Upper lobe of left lung (tissue), 4 donors: ENCODE data around the gene CBR1.

ENCODE experiments used
- POLR2A ChIP-seq, 4 donors: fragments of 450-650 bp; IDR thresholded peaks; one replicate each; pipeline ENCODE4 v1.5.1; 2016 to 2017; ENCODE audit warnings: antibody characterized with exemption in 4 of 4, mild to moderate bottlenecking in 2 of 4
- POLR2AphosphoS5 ChIP-seq, 2 donors: sonication (generic); formaldehyde crosslinking; IDR thresholded peaks; one replicate each; pipeline ENCODE4 v1.5.1; 2017; ENCODE audit warnings: antibody characterized with exemption in 2 of 2
- TF ChIP-seq, protein P1 (sequence below), 6 experiments: fragments of 450-650 bp in 4 of 6; fragments of 200-600 bp in 2 of 6; sonication (generic) in 2 of 6; IDR thresholded peaks; one replicate each; pipeline ENCODE4 v1.5.1; 2016 to 2019; ENCODE audit warnings: antibody characterized with exemption in 6 of 6

DNA sequence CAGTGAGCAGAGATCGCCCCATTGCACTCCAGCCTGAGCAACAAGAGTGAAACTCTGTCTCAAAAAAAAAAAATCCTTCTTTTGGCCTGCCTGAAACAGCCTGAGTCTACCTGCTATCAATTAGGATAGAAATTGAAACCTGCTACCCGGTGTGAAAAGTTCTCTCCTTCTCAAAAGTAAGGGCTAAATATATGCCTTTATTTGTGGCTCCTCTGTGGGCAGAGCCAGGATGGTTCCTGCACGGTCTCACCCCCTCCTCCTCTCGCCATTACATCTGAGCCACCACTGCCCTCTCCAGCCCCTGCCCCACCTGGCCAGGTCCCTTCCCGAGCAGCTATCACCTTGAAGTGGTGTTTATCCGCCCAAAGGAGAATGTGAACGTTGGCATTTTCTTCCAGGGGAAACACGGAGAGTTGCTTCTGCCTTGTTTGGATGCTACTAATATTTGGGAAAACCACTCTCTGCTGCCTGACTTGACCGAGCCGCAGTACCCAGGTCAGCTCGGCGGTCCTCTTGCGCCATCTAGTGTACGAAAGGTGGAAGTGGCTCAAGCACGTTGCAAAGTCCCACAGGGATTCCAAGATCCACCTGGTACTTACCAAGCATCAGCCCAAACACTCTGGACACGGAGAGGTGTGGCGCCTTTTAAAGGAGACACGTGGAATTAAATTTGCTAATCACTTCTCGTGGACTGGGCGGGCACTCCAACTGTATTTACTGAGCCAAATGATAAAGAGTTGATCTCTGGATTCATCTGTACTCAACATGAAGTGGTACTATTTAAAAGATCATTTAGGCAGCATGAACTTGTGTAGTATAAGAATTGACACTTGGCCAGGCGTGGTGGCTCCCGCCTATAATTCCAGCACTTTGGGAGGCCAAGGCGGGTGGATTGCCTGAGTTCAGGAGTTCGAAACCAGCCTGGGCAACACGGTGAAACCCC lies 41.4 kb upstream of the CBR1 start:
- TF ChIP-seq, protein P1, sequence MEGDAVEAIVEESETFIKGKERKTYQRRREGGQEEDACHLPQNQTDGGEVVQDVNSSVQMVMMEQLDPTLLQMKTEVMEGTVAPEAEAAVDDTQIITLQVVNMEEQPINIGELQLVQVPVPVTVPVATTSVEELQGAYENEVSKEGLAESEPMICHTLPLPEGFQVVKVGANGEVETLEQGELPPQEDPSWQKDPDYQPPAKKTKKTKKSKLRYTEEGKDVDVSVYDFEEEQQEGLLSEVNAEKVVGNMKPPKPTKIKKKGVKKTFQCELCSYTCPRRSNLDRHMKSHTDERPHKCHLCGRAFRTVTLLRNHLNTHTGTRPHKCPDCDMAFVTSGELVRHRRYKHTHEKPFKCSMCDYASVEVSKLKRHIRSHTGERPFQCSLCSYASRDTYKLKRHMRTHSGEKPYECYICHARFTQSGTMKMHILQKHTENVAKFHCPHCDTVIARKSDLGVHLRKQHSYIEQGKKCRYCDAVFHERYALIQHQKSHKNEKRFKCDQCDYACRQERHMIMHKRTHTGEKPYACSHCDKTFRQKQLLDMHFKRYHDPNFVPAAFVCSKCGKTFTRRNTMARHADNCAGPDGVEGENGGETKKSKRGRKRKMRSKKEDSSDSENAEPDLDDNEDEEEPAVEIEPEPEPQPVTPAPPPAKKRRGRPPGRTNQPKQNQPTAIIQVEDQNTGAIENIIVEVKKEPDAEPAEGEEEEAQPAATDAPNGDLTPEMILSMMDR (IDR thresholded peaks at IDR 0.05): peak; percentile 80 to 94 (median 91)
- TF ChIP-seq POLR2A (IDR thresholded peaks at IDR 0.05): no peak
- TF ChIP-seq POLR2AphosphoS5 (IDR thresholded peaks at IDR 0.05): no peak
